HG02885 (cell line): ENCODE results near the gene ATOSB.

Experiments
- ATAC-seq: cut with Tn5 transposase; IDR thresholded peaks from one replicate; pipeline ENCODE4 v1.9.1; 2021; ENCODE audit warnings: mild to moderate bottlenecking; ENCODE audit not compliant: unreplicated experiment, poor library complexity

Gene ATOSB

DNA sequence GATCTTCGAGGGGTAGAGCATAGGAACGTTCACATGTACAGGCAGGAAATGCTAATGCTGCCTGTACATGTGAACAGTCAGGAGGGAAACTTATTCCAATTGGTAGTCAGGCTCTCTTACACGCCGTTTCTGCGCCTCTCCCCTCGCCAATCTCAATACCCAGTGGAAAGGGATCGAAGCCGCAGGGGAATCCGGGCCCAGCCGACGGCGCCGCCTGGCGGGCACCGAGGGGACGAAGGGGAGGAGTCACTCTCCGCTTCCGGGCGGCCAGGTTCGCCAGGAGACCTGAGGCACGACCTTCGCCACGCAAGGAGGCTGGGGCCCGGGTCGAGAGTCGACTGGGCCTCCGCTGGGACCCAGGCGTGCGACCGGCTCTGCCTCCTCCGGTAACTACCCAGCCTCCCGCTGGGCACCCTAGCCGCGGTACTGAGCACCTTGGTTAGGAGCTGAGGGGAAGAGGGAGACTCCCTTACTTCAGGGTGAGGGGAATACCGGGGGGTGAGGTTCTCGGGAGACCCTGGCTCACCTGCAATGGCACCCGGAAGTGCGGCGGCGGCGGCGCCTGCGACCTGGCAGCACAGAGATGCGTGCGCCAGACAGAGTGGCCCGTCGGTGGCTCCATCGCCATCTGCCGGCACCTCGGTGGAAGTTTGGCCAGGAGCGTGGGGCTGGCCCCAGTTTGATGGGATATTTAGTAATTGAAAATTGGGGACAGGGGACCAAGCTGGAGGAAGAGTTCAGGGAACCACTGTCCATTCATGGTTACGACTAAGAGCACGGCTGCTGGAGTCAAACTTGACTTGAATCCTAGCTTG is 19.4 kb downstream of the ATOSB start, which contains the start of gene PIGO:
Gene PIGO, minus strand, starts transcription at position 557 of the 815 bp plus-strand sequence. CDS start 1,026 bp downstream, outside the sequence.
- peak; percentile 94 for ATAC-seq

DNA sequence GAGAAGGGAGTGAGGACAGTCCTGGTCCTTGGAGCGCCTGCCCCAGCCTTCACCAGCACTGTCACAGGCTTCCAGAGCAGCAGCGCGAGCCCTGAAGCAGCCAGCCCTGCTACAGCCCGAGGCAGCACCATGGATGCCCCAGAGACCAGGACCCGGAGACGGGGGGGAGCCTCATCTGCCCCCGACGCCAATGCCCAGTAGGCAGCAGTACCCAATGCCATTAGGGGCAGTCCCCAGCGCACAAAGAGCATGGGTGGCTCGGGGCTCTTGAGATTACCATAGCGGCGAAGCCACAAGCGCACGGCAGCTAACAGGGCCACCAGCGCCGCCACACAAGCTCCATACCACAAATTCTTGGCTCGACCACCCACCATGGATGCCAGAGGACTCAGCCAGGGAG is 24.1 kb downstream of the ATOSB start:
- ATAC-seq, result no peak

DNA sequence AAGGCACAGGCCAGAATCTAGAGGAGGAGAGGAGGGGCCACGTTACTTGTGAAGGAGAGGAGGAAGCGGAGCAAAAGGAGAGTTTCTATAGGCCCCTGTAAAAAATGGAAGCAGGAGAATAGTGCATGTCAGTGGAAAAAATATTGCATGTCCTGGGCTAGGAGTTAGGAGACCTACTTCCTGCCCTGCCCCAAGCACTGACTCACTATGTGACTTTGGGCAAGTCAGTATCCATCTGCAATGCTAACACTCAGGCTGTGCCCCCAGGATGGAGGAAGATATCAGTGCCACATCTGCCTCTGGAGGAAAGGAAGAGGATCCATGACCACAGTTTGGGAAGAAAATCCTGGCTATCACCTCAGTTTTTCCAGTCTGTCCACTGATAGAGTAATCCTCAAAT is 26.2 kb downstream of the ATOSB start:
- ATAC-seq, result no peak

DNA sequence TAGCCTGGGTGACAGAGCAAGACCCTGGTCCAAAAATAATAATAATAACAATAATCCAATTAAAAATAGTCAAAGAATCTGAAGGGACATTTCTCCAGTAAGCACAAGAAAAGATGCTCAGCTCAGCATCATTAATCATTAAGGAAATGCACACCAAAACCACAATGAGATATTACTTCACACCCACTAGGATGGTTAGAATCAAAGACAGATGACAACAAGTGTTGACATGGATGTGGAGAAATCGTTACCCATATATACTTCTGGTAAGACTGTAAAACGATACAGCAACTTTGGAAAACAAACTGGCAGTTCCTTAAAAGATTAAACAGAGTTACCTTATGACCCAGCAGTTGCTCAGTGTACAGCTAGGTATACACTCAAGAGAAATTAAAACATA is 30.6 kb downstream of the ATOSB start:
- ATAC-seq, result no peak

DNA sequence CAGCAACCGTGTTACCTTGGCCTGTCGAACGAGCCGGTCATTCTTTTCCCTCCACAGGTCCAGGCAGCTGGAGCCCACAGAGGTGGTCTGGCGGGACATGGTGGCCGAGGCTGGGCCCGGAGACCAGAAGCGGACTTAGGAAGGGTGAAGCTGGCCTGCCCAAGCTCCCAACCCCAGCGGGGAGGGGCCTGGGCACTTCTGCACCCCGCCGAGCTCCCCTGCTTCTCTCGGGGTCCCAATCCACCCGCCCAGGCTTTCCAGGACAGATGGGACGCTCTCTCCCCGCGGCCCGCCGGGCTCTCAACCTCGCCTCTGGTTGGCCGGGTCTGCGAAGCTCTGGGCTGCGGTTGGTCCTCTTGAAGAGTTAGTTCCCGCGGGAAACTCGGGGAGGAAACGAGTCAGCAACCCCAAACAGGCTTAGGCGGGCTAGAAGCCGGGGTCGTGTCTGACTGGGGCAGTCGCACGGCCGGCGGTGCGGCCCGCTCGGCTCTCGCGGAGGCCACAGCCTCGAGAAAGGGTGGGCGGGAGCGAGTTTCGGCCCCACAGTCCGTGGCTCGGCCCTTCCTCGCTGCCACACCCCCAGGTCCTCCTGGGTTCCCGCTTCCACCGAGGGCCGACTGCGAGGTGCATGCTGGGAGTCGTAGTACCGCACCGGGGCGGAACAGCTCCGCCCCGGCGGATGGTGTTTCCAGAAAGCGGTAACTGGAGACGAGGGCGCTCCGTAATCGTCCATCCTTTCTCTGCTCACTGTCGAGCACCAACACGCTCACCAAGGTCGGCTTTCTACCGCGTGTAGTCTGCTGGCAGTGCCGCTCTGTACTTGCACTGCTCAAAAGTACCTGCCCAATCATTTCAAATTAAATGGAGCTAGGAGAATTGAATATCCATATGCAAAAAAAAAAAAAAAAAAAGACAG is 36.0 kb downstream of the ATOSB start, which contains the start of gene FANCG:
Gene FANCG, minus strand, starts transcription at position 517 of the 916 bp plus-strand sequence. Its CDS starts 418 bp downstream, at position 99.
- ATAC-seq, result peak; percentile 96

DNA sequence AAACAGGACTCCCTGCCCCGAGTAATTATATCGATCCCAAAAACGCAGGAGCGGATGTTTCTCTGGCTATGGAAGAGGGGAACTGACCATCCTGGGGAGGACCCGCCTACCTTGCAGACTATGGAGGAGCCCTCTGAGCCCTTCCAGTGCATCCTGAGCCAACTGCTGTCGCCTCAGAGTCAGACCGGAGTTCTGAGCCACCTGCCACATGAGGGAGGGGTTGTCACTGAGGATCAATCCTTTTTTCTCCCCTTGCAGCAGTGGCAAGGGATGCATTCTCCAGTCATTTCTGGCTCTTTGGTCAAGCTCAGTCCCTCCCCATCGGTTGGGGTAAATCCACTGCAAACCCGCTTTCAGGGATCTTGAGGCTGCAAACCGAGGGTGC is 36.6 kb downstream of the ATOSB start:
- no peak for ATAC-seq

DNA sequence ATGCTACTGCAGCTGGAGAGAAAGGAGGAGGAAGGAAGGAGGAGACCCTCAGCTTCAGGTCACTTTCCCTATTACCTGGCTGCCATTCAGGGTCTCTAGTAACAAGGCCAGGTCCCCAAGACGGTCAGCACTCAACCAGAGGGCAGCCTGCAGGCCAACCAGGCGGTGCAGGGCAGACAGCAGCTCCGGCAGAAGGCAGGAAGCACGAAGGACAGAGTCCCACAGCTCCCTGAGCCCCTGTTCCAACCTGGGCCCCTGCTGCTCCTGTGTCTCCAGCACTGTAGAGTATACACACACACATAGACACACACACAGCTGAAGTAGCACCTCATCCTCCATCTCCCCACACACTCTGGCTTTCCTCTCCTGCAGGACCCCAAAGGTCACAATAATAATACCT is 37.6 kb downstream of the ATOSB start:
- no peak for ATAC-seq

DNA sequence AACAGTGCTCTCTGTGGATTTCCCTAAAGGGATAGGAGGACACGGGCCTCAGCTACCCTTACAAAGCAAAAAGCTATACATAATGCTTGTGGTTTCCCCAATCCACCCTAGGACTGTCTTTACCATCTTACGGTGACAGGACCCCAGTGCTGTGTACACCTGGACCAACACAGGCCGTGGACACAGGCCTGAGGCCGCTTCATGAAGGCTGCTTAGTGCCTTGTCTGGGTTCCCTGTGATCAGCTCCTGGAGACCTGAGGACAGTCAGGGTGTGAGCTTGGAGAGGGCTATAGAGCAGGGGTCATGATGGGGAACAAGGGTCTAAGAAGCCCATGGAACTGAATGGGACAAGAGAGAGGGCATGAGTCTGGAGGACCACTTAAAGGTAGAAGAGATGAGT is 38.8 kb downstream of the ATOSB start:
- ATAC-seq, result no peak

DNA sequence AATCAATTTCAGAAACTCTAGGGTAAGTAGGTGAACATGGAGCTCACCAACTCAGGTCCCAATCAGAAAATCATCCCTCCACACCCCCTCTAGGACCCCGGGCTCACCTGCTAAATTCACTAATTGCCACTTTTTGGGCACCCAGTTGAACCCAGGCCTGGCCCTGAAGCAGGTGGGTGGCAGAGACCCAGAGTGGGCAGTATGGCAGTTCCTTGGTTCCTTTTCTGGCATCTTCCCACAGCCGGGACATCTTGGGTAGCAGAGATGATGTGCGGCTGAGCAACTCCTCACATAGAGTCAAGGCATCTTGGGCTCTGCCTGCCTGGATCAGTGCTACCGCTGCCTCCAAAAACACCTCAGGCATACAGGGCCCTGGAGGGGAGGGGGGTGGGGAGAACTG is 40.3 kb downstream of the ATOSB start:
- no peak for ATAC-seq

DNA sequence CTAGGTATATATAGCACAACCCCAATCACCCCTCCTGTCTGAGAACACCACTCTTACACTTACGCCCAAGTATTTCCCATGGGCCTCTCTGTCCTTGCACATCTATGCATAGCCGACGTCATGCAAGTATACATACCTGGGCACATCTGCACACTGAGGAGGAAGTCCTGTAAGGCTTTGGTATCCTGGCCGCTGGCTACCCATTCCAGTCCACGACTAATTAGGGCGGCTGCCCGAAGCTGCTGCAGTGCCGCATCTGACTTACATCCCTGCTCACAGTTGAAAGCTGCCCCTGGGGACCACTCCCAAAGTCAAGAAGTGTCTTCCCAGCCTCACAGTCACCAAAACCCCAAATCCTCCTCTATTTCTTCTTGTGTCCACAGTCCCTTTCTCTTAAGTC is 40.9 kb downstream of the ATOSB start:
- ATAC-seq, result no peak

DNA sequence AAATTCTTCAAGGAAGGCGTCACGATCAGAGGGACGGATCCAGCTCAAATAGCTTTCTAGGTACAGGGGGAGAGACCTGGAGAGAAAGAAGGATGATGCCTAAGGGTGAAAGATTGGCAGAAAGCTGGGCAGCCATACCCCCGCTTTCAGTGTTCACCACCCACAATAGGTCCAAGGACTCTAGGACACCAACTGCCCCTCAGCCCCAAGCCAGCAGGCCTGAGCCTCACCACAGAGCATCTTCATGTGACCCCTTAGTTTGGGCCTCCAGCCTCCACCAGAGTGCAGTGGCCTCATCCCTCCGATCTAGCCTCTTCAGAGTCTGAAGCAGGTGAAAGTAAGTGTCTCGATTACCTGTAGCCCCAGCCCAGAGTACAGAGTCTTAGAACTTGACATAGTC is 41.5 kb downstream of the ATOSB start:
- ATAC-seq, result no peak

DNA sequence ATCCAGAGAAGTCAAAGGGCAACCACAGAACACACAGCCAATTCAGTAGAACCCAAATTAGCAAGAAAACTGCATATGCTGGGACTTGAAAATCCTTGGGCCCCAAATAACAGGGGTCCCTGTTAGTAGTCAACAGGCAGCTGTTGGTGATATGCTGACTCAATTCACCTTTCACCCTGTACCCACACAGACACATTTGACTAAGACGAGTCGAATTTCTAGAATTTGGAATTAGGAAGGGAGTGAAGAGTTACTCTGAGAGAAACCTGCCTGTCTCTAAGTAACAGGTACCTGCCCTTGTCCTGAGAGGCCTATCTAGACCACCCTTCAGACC is 42.4 kb downstream of the ATOSB start:
- no peak for ATAC-seq

DNA sequence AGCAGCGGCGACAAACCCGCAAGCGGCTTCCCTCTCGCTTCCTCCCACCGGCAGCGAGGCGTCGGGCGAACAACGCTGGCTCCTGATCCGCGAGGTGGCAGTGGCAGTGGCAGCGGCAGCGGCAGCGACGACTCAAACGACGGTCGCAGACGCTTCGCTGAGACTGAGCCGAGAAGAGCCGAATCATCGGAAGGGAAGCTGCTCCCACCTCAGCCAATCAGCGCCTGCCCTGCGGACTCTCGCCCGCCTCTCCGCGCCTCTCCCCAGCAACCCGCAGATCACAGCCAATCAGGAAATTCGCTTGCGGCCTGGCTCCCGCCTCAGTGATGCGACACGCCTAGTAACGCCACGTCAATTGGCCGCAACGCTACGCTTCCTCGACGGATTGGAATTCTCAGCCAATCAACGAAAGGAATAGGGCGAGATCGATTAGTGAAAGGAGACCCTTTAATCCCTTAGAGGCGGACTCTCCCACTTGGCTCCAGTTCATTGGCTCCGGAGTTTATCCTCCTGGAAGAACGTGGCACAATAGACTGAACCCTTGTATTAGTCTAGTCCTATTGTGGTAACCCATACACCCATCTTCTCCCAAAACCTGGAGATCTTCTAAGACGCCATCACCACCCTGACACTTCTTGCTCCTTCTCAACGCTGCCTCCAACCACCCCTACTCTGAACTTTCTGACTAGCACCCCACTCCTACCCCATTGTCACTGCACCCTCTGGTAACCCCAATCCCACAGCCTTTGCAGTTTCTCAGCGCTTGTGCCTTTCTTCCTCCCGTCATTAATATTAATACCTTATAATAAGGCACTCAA is 43.0 kb downstream of the ATOSB start, which contains the start of gene VCP:
Gene VCP, minus strand, starts transcription at position 165 of the 818 bp plus-strand sequence. CDS start 272 bp downstream, outside the sequence.
- peak; percentile 86 for ATAC-seq

DNA sequence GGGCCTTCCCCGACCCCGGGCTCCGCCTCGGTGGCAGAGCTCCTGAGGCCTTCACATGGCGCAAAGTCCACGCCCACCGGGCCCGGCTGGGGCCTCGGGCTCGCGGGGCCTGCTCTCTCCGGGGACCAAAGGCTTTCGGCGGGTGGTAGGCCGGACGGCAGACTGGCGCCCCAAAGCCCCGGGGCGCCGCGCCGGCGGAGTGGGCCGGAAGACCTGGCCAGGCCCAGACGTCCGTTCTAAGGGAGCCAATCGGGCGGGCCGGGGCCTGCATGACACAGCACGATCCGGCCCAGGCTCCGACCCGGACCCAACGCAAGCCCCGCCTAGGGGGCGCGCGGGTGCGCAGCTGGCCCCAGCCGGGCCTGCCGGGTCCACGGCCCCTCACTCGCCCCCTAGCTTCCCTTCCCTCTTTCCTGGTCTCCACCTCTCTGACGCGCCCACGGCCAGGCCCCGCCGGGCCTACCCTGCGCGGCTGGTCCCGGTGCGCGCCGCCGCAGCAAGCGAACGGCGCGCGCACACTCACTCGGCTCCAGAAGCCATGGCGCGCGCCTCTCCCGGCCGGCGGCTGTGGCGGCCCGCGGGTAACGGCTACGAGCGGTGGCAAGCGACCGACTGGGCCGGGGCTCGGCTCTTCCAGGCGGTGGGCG is 43.7 kb downstream of the ATOSB start:
- peak; percentile 61 for ATAC-seq

DNA sequence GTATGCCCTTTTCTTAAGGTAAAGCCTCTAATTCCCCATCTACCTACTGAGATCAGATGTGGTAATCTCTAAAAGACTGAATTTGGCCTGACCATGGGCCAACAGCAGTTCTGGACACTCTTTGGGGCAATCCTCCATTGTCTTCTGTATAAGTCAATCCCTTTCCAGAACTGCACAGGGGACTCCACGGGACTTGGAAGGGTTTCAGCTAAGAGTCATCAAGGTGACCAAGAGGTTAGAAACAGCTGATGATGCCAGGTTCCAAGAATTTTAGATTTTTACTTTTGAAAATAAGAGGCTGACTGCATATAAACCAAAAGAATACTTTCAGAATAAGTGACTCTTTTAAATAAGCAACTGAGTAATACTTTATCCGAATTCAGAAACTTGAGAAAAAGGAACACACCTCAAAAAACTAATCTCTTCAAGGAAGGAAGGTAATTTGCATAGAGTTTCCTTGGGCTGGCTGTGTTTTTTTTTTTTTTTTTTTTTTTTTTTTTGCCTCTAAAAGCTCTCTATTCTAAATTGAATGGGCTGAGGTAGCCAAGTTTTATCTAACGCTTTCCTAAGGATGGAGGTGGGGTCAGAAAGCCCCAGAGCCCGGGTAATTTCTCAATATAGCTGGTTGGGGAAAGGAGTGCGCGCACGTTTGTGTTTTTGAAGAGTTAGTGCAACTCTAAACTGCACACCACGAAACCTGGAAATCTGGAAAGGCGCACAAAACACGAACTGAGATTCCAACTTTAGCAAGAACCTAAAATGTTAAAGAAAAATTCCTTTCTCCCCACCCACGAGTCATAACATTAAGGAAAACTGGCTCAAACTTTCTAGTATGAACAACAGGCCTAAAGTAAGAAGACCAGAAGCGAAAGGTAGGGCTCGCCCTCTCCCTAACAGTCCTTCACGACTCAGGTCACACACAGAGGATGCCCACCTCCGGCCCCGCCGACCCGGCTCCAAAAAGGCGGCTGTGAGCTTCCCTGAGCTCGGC is 44.5 kb downstream of the ATOSB start:
- ATAC-seq, result no peak

DNA sequence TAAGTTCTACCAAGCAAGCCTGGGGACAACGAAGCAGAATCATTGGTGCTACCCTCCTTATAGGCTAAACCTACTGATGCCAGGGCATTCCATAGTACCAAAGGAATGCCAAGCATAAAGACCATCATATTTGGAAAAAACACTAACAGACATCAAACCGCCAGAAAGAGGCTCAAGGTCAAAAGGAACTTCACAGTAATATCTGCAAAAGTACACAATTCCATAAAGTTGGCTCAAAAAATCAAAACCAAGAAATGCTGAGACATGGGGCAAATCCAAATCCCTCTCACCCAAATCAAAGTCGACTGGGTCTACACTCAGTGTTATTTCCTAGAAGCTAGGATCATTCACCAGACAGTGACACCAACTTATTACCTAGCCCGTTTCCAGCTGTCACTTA is 46.6 kb downstream of the ATOSB start:
- ATAC-seq, result no peak

DNA sequence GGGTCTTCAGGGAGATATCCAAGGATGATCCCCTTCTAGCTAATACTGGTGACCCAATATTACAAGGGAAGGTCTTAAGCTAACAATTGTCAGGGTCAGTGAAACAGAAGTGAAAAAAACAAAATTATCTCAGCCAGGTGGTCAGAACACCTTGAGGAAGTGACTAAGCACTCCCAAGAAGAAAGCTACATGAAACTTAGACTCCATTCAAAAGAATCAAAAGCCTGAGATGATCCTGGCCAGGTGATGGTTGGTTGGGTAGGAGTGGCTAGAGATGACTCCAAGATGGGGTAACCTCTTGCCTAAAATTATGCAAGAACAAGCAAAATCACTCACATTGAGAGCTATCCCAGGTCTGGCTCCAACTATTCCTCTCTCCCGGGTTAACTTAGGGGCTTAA is 48.6 kb downstream of the ATOSB start:
- ATAC-seq, result no peak

DNA sequence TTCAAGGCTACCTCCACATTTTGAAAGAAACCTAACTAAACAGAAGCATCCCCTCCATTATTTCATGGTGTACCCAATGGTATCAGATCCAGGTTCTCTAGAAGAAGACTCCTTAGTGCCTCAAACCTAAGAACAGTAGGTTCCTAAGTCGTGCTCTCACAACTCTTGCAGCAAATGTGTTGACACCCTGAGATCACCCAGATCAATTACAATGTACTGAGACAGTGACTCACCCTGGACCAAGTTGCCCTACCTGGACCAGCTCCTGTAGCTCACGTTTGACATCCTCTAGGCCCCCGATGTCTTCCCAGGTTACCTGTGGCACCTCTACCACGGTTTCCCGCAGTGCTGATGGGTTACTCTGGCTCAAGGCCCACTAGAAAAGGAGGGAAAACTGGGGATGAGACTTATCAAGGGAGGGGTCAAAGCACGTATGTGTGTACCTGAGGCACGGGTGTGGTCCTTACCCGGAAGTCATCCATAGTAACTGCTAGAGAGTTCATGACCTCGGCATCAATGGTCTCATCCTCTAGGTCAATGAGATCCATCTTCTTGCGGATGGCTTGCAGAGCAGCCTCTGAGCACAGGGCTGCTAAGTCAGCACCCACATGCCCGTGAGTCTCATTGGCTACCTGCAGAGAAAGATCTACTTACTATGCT is 55.0 kb downstream of the ATOSB start:
- no peak for ATAC-seq
